ENCODE measurements around the gene ARHGAP24. TPM values are rescaled to one million over a fixed set of nuclear protein-coding genes. Genes with fewer than 3 reads are reported as not detected.

ARHGAP24 gene
- total RNA-seq, 1 experiment from 2014 or later, result 2.1 TPM

- TF ChIP-seq GABPB1 (CRISPR knock-in tag; IDR thresholded peaks at IDR 0.05), result no peak
- no peak for TF ChIP-seq ZBTB43 (CRISPR knock-in tag; IDR thresholded peaks at IDR 0.05)
- no peak for TF ChIP-seq MAX (CRISPR knock-in tag; IDR thresholded peaks at IDR 0.05)
- no peak for TF ChIP-seq CDX4 (CRISPR knock-in tag; IDR thresholded peaks at IDR 0.05; ENCODE audit: borderline replicate concordance)
- TF ChIP-seq IRF1 (CRISPR knock-in tag; IDR thresholded peaks at IDR 0.05), result no peak
- TF ChIP-seq PREB (CRISPR knock-in tag; IDR thresholded peaks at IDR 0.05; ENCODE audit: borderline replicate concordance), result no peak
- TF ChIP-seq SMAD3 (CRISPR knock-in tag; IDR thresholded peaks at IDR 0.05; ENCODE audit: borderline replicate concordance), result no peak
- no peak for TF ChIP-seq GRHL2 (CRISPR knock-in tag; IDR thresholded peaks at IDR 0.05; ENCODE audit: insufficient replicate concordance, severe bottlenecking)
- TF ChIP-seq ZNF423 (CRISPR knock-in tag; IDR thresholded peaks at IDR 0.05), result no peak
- TF ChIP-seq ARID4B (CRISPR knock-in tag; IDR thresholded peaks at IDR 0.05; ENCODE audit: borderline replicate concordance), result no peak
These were observed 142.3 kb downstream of the ARHGAP24 start (continued) for GRCh38 chr4:85617202-85617601.

- POLR2A ChIA-PET, result no interaction called here
- Mint-ChIP-seq H3K4me3 (no peak overlapping the region), H3K27me3 (ENCODE audit: low read depth) (peaks cover 3% of the 10 kb centered on the region; the same call in 1 of the 2 replicates), H3K27ac (no peak overlapping the region), H3K36me3 (peaks cover 13% of the 10 kb centered on the region), H3K4me1 (peaks cover 9% of the 10 kb centered on the region), H3K9me3 (peaks cover 23% of the 10 kb centered on the region)
- DNase-seq (ENCODE audit: low spot score), result no peak
- ATAC-seq, result no peak
- CTCF ChIA-PET, result no interaction called here
- TF ChIP-seq ZNF138 (CRISPR knock-in tag; conservative IDR thresholded peaks at IDR 0.05), result no peak
- no peak for TF ChIP-seq HMGA2 (CRISPR knock-in tag; IDR thresholded peaks at IDR 0.05)
- TF ChIP-seq NR1H2 (CRISPR knock-in tag; IDR thresholded peaks at IDR 0.05), result no peak
- no peak for TF ChIP-seq CREM (CRISPR knock-in tag; IDR thresholded peaks at IDR 0.05)
- TF ChIP-seq RELA (CRISPR knock-in tag; IDR thresholded peaks at IDR 0.05; ENCODE audit: borderline replicate concordance), result no peak
- no peak for TF ChIP-seq MLX (CRISPR knock-in tag; IDR thresholded peaks at IDR 0.05)
- TF ChIP-seq ZMAT4 (CRISPR knock-in tag; IDR thresholded peaks at IDR 0.05), result no peak
- TF ChIP-seq ZNF121 (CRISPR knock-in tag; IDR thresholded peaks at IDR 0.05), result no peak
- TF ChIP-seq PRDM15 (CRISPR knock-in tag; IDR thresholded peaks at IDR 0.05), result no peak
- TF ChIP-seq ESRRA (CRISPR knock-in tag; IDR thresholded peaks at IDR 0.05; ENCODE audit: borderline replicate concordance), result no peak
- no peak for TF ChIP-seq ZNF425 (CRISPR knock-in tag; conservative IDR thresholded peaks at IDR 0.05)
These were observed 158.0 kb downstream of the ARHGAP24 start for GRCh38 chr4:85632981-85633380.
